ENCODE results near the gene EEF2. TPM values are rescaled to one million over a fixed set of nuclear protein-coding genes. Genes with fewer than 3 reads are reported as not detected.

EEF2 gene
- total and polyA plus RNA-seq, 2 of the 4 experiments (the other 2 are of a cell fraction) = 1,505 to 2,161 TPM

DNA sequence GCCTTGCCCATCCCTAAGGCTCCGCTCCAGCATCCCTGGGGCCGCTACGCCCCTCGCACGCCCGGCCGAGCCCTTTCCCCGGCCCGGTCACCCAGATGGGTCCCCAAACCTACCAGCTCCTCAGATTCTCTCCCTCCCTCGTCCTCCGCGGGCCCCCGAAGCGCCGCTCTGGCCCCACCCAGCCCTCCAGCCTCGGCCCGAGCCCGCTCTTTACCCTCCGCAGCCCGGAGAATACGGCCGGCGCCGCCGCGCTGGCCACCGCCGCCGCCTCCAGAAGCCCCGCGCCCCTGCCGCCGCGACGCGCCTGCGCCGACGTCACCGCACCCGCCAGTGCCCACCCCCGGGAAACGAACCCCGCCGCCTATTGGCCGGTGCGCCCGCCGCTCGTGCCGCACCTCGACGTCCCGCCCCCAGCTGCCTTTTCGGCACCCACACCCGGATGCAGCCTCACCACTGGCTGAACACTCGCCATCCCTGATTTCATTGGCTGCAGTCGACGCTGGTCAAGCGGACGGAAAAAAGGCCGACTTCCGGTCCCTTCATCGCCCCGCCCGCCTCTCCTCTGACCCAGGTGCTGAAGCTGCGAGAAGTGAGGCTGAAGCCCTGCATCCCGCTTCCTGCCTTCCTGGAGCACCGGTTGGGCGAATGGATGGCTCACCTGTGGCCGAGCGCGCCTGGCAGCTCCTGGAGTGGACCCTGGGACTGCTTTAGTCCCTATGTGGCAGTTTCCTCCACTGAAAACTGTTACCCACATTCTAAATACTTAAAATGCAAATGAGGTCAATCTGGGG, 14.3 kb downstream of the EEF2 start, which contains the start of gene DAPK3 (continued):
- TF ChIP-seq FOS (IDR thresholded peaks at IDR 0.05; ENCODE audit: low read depth, low read length) (peak; percentile 54), SMC3 (IDR thresholded peaks at IDR 0.05; ENCODE audit: low read depth, low read length) (no peak)

DNA sequence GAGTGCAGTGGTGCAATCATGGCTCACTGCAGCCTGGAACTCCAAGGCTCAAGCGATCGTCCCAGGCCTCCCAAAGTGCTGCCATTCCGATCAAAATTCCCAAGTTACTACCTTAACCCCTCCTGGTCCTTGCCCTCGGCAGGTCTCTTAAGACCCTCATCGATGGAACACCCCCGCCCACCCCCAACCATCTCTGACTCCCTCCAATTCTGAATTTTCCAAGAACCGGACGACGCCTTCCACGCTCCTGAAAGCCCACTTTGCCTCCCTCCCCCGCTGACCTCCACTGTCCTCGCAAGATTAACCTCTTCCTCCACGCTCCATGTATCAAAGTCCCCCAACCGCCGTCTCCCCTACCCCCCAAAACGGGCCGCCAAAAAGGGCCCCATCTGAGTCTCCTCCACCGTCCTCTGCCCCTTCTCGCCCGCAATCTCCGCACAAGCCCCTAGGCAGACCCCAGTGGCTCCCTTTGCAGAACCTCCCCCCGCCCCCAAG, 14.9 kb downstream of the EEF2 start:
- no peaks in the 10 kb centered on the region for H3K9me3 ChIP-seq (ENCODE audit: control insufficient read depth, insufficient read depth, low read length)
- H3K27ac ChIP-seq (ENCODE audit: insufficient read depth, low read length) = peak overlapping the region; percentile 99
- in situ Hi-C loops (cut with MboI; ENCODE audit: low sequenced_read_pairs) (no loop called here), dilution Hi-C loops (cut with HindIII; ENCODE audit: low sequenced_read_pairs, unreplicated experiment) (no loop called here), intact Hi-C loops (cut with micrococcal nuclease) (no loop called here)
- H3K4ac ChIP-seq (ENCODE audit: low read depth, low read length) = peak overlapping the region; percentile 98
- H3K9me1 ChIP-seq (ENCODE audit: insufficient read depth, low read length) = 0 out of 2 replicates have a peak, but pooled peaks cover 16% of the 10 kb centered on the region
- peak overlapping the region; percentile 90; the same call in 1 of the 2 replicates for H2BK120ac ChIP-seq (ENCODE audit: low read depth, low read length)
- H4K91ac ChIP-seq (ENCODE audit: insufficient read depth, low read depth, low read length) = peak overlapping the region; percentile 98
- ATAC-seq (ENCODE audit: low read depth) = no peak
- H3K18ac ChIP-seq (ENCODE audit: low read depth, low read length) = peak overlapping the region; percentile 93
- peaks cover 9 to 42% of the 10 kb centered on the region in 2 experiments; a peak in 3 of 4 replicates for H3K79me1 ChIP-seq (ENCODE audit: low read depth in 1 of 2, low read length in 2 of 2)
- H3K4me3 ChIP-seq (ENCODE audit: insufficient read depth, low read depth, low read length) = peak overlapping the region; percentile 81
- peaks cover 74% of the 10 kb centered on the region for H4K20me1 ChIP-seq (ENCODE audit: insufficient read depth, low read length)
- peak overlapping the region; percentile 80 for H2AK9ac ChIP-seq (replicated peaks; ENCODE audit: low read depth, low read length, poor library complexity)
- H3K27me3 ChIP-seq (ENCODE audit: control insufficient read depth, insufficient read depth, low read length) = no peaks in the 10 kb centered on the region
- H3K23ac ChIP-seq (ENCODE audit: low read depth, low read length) = peak overlapping the region; percentile 99
- H4K8ac ChIP-seq (ENCODE audit: low read depth in 2 of 2, low read length in 2 of 2) = peak overlapping the region; percentile 75 to 84; a peak in 3 of 4 replicates
- H2BK20ac ChIP-seq (ENCODE audit: low read depth, low read length) = no peak overlapping the region
- H2AK5ac ChIP-seq (ENCODE audit: low read depth, low read length) = peak overlapping the region; percentile 99
- peak overlapping the region; percentile 98 for H3K4me2 ChIP-seq (ENCODE audit: low read depth, low read length)
- H2AFZ ChIP-seq (replicated peaks; ENCODE audit: low read length, poor library complexity) = peak overlapping the region; percentile 75
- peaks cover 39% of the 10 kb centered on the region for H3K36me3 ChIP-seq (ENCODE audit: control insufficient read depth, insufficient read depth, low read length)
- peak overlapping the region; percentile 100 for H3K14ac ChIP-seq (replicated peaks; ENCODE audit: low read depth, low read length)
- H4K5ac ChIP-seq (ENCODE audit: low read depth, low read length) = peak overlapping the region; percentile 57; the same call in 1 of the 2 replicates
- POLR2A ChIA-PET (ENCODE audit: unreplicated experiment) = interaction anchor here (0.7 to 1.3 kb wide), 2 partner anchors 10 to 15 kb away, joined by 3 to 10 read pairs; partner anchors contain the start of gene EEF2
- no peak for TF ChIP-seq CHD1 (IDR thresholded peaks at IDR 0.05; ENCODE audit: low read depth, low read length)
- TF ChIP-seq MAFK (IDR thresholded peaks at IDR 0.05; ENCODE audit: low read depth, low read length) = no peak
- TF ChIP-seq MXI1 (IDR thresholded peaks at IDR 0.05; ENCODE audit: borderline replicate concordance, low read depth, low read length) = no peak
- TF ChIP-seq, protein P1, sequence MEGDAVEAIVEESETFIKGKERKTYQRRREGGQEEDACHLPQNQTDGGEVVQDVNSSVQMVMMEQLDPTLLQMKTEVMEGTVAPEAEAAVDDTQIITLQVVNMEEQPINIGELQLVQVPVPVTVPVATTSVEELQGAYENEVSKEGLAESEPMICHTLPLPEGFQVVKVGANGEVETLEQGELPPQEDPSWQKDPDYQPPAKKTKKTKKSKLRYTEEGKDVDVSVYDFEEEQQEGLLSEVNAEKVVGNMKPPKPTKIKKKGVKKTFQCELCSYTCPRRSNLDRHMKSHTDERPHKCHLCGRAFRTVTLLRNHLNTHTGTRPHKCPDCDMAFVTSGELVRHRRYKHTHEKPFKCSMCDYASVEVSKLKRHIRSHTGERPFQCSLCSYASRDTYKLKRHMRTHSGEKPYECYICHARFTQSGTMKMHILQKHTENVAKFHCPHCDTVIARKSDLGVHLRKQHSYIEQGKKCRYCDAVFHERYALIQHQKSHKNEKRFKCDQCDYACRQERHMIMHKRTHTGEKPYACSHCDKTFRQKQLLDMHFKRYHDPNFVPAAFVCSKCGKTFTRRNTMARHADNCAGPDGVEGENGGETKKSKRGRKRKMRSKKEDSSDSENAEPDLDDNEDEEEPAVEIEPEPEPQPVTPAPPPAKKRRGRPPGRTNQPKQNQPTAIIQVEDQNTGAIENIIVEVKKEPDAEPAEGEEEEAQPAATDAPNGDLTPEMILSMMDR (conservative IDR thresholded peaks at IDR 0.05; ENCODE audit: low read depth, low read length) = no peak
- peak; percentile 71 for TF ChIP-seq CEBPB (IDR thresholded peaks at IDR 0.05; ENCODE audit: low read depth, low read length)
- TF ChIP-seq RCOR1 (IDR thresholded peaks at IDR 0.05; ENCODE audit: insufficient replicate concordance, low read length) = no peak
- no peak for TF ChIP-seq NFE2L2 (IDR thresholded peaks at IDR 0.05; ENCODE audit: low read depth, low read length)
- TF ChIP-seq POLR2A (IDR thresholded peaks at IDR 0.05; ENCODE audit: low read depth, low read length) = no peak
- 1% methylated on average over 16 of the region's 22 CpGs; no CpG with 5 or more reads in 1 of the 2 experiments for WGBS, 2 experiments (ENCODE audit: extremely low coverage in 2 of 2, insufficient read length in 1 of 2)
- peak overlapping the region; percentile 97 for H3K56ac ChIP-seq (ENCODE audit: extremely low read depth, insufficient read depth, low read length)
- H2BK5ac ChIP-seq (ENCODE audit: low read depth, low read length, poor library complexity, severe bottlenecking) = peak overlapping the region; percentile 98
- CTCF ChIA-PET = interaction anchor here (2.2 kb wide), 1 partner anchor 17 kb away, joined by 8 read pairs; no protein-coding TSS in a partner anchor
- peak overlapping the region; percentile 98; the same call in 2 of the 3 replicates for H2BK15ac ChIP-seq (ENCODE audit: low read depth, low read length)
- peak overlapping the region; percentile 100 for H3K9ac ChIP-seq (ENCODE audit: low read depth, low read length)
- H3K4me1 ChIP-seq (ENCODE audit: control insufficient read depth, insufficient read depth, low read length) = peaks cover 9% of the 10 kb centered on the region
- BruUV-seq (replicated peaks) = no TSS peak
- no peak for DNase-seq
